Glomerular visceral epithelial cell (primary cell): ENCODE data around the gene ACAN.

ENCODE experiments used
- DNase-seq: peaks from one replicate; pipeline ENCODE4 v3.0.0-alpha.2; 2016; ENCODE audit errors: extremely low spot score

ACAN gene

DNA sequence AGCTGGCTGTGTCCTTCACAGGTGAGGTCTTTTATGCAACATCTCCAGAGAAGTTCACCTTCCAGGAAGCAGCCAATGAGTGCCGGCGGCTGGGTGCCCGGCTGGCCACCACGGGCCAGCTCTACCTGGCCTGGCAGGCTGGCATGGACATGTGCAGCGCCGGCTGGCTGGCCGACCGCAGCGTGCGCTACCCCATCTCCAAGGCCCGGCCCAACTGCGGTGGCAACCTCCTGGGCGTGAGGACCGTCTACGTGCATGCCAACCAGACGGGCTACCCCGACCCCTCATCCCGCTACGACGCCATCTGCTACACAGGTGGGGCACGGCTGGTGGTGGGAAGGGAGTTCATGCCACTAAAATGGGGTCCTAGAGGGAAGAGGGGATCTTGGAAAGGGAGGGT lies 40.1 kb downstream of the ACAN start:
- DNase-seq: no peak

DNA sequence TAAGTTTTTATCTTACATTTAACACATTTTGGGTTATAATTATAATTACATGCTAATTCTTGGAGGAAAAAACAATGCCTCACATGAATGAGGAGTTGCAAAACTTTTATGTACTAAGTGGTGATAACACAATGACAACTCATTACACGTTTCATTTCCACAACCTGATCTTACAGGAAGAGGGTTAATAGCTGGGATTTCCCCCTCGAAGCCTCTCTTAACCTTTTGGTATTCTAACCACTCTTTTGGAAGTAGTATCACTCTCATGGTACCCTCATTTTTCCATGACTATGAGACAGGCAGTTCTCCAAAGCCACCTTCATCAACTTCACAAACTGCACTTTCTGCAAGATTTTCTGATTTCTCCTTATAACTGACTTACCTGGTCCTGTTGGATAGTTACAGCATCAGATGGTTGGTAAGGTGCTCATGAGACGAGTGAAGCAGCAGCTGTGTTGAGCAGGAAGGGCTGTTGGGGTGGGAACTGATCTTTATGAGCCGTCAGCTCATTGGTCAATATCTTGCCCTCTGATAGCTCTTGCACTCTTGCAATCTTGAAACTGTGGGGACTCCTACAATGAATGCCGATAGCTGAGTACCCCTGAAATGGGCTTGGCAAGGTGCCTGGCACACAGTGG lies 41.6 kb downstream of the ACAN start:
- DNase-seq: no peak

DNA sequence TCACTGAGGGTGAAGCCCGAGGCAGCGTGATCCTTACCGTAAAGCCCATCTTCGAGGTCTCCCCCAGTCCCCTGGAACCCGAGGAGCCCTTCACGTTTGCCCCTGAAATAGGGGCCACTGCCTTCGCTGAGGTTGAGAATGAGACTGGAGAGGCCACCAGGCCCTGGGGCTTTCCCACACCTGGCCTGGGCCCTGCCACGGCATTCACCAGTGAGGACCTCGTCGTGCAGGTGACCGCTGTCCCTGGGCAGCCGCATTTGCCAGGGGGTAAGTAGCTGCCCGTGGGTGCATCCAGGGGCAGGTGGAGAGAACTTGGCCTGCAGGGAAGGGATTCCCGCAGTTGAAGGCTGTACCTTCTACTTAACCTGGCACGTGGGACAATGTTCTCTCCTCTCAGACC lies 42.4 kb downstream of the ACAN start:
- no peak for DNase-seq

DNA sequence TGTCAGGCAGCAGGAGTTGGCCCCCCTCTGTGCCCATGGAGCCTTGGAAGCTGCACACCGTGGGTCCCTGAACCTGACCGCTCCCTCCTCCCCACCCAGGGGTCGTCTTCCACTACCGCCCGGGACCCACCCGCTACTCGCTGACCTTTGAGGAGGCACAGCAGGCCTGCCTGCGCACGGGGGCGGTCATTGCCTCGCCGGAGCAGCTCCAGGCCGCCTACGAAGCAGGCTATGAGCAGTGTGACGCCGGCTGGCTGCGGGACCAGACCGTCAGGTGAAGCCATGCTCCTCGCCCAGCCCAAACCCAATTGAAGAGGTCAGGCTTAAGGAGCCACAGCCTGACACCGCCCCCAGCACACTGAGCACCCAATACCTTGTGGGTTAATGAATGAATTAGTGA lies 43.9 kb downstream of the ACAN start:
- DNase-seq: no peak

DNA sequence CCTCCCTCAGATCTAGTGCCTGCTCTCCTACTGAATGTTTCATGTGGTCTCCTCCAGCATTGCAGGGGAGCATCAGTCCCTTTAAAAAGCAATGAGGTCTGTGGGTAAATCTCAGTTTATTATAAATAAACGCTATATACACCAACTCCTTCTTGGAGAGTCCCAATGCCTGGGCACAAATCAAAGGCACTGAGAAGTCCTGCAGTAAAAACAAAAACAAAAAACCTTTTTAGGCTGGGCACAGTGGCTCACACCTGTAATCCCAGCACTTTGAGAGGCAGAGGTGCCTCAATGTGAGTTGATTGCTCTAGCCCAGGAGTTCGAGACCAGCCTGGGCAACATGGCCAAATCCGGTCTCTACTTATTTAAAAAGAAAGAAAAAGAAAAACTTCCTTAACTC lies 45.0 kb downstream of the ACAN start:
- no peak for DNase-seq

DNA sequence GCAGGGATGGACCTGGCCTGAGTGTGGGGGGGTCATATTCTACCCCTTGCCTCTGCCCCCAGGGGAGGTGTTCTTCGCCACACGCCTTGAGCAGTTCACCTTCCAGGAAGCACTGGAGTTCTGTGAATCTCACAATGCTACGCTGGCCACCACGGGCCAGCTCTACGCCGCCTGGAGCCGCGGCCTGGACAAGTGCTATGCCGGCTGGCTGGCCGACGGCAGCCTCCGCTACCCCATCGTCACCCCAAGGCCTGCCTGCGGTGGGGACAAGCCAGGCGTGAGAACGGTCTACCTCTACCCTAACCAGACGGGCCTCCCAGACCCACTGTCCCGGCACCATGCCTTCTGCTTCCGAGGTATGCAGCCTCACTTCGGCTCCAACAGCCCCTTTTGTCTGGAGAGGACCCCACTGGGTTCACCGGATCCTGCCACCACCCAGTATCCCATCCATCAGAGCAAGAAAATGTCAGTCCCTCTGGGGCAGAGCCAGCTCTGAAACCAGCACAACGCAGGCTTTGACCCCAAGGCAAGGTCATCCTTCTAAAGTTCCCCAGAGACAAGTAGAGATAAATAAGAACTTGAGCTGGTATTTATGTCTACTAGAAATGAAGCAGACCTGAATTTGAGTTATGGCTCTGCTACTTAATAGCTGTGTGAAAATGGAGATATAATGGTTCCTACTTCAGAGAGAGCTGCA lies 46.3 kb downstream of the ACAN start:
- no peak for DNase-seq

DNA sequence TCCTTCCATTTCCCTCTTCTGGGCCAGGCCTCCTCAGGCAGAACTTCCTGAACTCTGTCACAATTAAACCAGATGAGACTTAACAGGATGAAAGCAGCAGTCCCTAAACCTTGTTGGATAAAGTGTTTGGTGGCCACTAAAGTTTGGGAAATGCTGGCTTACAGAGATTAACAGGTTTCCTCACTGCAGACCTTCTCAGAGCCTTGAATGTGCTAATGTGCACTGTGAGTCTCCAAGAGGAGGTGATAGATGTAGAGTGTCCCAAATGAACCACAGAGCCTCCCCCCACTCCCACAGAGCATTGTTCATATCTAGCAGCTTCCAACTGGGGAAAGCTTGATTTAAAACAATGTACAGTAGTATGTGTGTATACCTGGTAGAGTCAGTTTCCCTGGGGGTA lies 49.2 kb downstream of the ACAN start:
- no peak for DNase-seq

DNA sequence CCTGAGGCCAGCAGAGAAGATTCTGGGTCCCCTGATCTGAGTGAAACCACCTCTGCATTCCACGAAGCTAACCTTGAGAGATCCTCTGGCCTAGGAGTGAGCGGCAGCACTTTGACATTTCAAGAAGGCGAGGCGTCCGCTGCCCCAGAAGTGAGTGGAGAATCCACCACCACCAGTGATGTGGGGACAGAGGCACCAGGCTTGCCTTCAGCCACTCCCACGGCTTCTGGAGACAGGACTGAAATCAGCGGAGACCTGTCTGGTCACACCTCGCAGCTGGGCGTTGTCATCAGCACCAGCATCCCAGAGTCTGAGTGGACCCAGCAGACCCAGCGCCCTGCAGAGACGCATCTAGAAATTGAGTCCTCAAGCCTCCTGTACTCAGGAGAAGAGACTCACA lies 55.7 kb downstream of the ACAN start:
- no peak for DNase-seq

DNA sequence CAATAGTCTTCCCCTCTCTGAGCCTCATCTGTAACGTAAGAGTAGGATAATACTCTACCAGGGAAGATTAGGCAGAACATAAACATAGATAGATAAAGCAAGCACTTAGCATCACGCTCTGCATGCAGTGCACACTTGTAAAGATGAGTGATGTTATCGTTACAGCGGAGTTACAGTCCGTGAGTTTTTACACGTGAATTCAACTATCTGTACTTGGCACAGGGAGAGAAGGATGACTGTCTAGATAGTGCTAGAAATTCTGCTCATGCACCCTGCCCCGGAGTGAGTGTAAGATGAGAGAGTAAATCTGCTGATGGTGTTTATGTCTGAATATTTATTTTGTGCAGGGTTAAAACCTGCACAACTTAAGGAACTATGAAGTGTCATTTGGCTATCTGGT lies 56.3 kb downstream of the ACAN start:
- DNase-seq: no peak

DNA sequence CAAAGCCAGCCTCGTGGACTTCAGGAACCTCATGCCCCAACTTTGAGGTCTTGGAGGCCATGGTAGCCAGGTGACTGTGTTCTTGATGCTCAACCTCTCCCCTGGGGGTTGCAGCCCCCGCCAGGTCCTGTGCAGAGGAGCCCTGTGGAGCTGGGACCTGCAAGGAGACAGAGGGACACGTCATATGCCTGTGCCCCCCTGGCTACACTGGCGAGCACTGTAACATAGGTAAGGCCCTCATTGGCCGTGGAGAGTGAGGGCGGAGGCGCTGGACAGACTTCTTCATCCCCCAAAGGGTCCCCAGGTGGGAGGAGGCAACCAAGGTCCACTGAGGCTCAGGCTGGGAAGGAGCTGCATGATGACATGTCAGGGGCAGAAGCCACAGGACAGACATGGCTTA lies 57.0 kb downstream of the ACAN start:
- DNase-seq: no peak

DNA sequence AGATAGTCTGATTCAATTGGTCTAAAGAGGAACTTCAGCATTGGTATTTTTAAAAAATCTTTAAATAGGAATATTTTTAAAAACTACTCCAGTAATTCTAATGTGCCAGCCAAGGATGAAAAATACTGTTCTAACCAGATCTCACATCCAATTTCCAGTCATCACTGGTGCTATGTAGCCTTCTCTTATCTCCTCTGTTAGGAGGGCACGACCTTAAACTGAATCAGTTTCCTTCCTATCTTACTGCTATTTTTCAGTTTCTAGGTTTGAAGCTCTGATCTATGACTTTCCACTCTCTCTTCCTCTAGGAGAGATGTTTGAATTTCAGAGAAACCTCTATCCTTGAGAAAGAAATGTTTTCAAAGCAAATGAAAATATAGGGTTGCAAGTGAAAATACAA lies 60.2 kb downstream of the ACAN start:
- DNase-seq: no peak

DNA sequence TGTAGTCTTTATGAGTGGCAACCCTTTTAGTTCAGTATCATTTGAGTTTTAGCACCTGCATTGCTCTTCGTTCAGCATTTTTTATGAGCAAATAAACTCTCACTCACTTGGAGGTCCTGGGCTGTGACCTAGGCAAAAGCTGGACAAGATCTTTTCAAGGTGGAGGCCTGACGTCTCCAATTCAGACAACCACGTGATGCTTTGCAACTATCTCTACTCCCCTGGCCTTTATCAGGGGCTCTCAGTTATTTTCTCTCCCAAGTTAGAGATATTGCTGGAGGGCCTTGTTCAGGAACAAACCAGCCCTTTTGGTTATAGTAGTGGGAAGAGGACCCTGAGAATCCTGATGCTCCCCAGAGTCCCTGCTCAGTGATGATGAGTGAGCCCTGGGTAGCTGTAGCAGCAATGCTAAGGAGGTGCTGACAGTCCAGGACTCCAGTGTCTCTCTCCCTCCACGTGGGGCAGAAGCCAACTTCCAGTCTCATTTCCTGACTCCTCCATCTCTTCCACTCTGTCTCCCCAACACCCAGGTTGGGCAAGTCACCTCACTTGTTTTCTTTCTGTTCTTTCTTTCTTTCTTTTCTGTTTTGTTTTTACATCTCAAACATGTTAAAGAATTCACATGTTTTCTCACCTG lies 61.7 kb downstream of the ACAN start:
- no peak for DNase-seq

DNA sequence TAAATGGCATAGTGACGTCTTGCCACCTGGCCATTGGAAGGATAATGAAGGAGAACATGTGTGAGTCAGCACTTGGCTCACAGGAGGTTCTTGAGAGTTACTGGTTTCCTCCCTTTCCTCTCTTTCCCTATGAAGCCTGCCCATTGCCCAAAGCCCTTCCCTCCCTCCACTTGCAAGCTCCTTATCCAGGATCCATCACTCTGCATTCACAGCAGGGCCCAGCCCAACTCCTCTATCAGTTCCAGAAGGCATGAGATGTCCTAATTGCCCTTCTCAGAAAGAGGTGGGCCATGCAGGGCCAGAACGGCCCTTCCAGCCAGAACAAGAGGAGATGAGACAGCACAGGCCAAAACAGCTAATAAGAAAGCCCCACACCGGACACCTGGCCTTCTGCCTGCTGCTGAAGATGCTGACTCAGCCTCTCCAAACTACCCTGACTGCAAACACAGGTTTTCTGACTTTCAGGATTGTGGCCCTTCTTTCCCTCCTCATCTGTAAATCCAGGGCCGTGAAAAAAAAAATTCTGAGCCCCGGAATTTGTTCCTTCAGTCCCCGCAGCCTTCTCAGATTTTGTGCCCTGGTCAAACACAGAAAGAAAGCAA lies 62.4 kb downstream of the ACAN start:
- DNase-seq: no peak

DNA sequence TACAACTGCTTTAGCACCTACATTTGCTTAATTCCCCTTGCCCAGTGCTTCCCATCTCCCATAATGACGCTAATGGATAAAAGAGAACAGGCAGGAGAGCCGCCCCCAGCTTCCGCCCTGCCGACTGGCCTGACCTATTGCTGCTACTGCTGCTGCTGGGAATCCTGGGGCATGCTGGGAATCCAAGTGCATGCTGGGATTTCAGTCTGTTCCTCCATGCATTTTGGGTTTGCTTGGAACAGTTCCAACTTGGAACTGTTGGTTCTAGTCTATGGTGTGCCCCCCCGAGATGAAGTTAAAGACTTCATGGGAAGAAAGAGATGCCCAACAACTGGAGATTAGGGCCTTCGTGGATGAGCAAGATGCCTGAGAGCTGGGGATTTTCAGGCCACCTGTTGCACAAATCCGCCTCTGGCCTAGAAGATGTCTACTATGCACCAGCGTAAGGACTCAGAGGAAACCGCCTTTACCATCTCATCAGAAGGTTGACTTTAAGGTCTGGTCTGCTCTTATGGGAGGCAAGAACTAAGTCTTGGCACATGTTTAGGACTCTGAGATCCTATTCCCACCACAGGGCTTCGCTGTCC lies 63.2 kb downstream of the ACAN start:
- DNase-seq: no peak

DNA sequence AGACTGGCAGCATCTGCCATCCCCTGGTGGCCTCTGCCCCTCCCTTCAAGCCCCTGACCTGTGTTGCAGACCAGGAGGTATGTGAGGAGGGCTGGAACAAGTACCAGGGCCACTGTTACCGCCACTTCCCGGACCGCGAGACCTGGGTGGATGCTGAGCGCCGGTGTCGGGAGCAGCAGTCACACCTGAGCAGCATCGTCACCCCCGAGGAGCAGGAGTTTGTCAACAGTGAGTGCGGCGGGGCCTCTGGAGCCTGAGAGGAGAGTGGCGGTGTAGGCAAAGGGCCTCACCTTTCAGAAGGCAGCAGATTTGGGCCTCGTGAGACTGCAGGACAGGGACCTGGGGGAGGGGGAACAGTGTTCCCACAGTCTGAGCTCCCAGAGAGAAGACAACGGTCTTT lies 68.1 kb downstream of the ACAN start:
- no peak for DNase-seq

DNA sequence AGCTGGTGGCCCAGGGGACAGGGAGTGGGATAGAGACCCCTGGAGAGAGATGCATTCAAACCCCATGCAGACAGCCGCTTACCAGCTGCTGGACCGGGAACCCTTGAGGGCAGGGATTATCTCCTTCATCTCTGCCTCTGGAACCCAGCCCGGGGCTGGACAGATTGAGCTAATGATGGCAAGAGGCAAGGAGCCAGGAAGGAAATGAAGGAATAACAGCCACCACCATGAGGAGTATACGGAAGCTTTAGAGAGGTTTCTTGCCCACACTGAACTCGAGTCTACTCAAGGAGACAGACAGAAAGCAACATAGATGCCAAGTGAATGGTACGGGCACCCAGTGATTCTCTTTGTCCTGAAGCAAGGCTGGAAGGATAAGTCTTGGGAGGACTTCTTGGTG lies 68.9 kb downstream of the ACAN start:
- DNase-seq: no peak

DNA sequence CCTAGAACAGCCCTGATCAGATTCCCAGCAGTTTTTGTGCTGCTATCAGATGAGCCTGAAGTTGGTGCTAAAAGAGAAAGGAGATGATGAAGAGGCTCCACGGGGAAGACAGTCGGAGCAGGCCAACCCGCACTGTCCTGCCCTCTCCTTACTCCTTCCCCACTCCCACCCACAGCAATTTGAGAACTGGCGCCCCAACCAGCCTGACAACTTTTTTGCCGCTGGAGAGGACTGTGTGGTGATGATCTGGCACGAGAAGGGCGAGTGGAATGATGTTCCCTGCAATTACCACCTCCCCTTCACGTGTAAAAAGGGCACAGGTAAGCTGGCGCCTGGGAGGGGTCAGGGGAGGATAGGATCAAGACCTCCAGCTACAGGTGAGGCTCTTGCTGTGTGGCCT lies 69.5 kb downstream of the ACAN start:
- no peak for DNase-seq

DNA sequence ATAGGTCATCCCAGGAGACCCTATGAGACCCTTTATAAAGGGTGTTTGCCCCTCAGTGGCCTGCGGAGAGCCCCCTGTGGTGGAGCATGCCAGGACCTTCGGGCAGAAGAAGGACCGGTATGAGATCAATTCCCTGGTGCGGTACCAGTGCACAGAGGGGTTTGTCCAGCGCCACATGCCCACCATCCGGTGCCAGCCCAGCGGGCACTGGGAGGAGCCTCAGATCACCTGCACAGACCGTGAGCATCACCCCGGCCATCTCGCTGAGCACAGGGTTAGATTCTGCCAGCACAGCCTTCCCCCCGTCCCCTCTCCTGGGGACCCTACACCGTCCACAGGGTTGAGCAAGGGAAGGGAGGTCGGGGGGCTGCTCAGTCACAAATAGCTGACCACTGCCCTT lies 70.5 kb downstream of the ACAN start:
- no peak for DNase-seq

DNA sequence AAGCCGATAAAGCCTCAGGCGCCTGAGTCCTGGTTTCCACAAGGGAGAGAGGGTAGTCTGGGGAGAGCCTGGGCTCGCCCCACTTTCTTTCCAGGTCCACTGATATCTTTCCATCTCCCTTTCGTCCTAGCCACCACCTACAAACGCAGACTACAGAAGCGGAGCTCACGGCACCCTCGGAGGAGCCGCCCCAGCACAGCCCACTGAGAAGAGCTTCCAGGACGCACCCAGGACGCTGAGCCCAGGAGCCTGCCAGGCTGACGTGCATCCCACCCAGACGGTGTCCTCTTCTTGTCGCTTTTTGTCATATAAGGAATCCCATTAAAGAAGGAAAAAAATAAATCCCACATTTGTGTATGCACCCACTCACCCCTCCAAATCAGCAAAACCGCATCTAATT lies 71.0 kb downstream of the ACAN start:
- no peak for DNase-seq

DNA sequence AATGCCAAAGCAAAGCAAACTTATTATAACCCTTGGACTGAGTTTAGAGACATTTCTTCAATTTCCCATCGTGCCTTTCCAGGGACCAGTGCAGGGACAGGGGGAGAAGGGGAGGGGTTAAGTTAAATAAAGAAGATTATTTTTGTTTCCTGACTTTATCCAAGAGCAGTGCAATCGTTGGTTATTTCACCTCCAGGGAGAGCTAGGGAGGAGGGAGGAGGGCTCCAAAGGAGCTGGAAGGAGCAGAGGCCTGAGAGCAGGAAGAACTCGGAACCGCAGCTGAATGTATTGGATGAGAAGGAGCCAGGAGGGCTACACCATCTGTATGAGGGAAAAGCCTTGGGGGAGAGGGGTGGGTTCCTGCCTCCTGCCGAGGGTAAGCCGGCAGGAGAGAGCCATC lies 71.4 kb downstream of the ACAN start:
- DNase-seq: no peak

DNA sequence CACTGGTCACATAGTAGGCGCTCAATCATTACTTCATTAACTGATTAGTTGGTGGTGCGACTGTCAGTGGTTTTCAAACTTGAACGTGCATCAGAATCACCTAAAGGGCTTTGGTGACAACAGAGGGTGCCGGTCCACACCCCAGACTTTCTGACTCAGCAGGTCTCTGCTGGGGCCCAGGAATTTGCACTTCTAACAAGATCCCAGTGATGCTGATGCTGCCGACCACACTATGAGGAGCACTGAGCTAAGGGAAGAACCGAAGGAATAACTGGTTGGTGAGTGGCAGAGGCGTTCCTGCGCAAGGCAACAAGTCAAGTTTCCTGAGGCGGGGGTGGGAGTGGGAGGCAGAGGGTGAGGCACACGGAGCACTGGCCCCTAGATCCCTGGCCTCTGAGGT lies 73.3 kb downstream of the ACAN start:
- DNase-seq: no peak

DNA sequence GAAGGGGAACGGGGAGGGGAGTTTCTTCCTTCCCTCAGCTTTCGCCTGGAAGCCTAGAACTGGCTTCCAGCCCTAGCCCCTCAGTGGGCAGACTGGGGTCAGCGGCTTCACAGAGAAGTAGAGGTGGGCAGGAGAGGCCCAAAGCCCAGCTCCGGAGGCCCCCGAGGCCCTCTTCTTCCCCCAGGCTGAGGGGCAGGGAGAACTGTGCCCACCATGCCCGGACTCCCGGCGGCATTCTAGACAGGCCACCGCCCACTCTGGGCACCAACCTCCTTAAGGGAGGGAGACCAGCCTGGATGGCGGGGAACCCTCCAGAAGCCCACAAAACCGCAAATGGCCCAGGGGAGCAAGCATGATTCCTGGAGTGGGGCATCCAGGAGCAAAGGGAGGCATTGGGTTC lies 74.2 kb downstream of the ACAN start:
- no peak for DNase-seq

DNA sequence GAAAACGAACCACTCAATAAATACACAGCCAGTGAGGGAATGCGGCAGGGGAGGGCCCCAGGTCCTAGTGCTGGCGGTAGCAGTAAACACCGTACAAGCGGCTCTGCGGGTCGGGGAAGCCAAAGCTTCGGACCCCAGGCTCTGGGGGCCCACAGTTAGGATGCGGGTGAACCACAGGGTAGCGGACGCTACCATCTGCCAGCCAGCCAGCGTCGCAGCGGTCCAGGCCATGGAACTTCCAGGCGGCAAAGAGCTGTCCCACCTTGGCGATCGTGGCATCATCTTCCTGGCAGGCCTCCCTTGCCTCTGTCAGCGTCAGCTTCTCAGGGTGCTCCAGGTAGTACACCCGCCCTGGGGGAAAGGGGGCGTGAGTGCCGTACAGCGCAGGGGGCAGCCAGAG lies 74.7 kb downstream of the ACAN start:
- no peak for DNase-seq
